NCI-H1436 treated with DMSO at 0.1 percent for 48 hours (cell line): Measurements from ENCODE around the gene CABLES2.
"Not testable (repeated sequence)": the region's sequence is repeated elsewhere in the genome, so short reads cannot be mapped to it uniquely, and the experiment has no call there.

ENCODE experiments used
- DNase-seq: peaks from one replicate; lab custom pipeline; 2025; lab: John Stamatoyannopoulos, UW

CABLES2 gene

GRCh38 chr20:62436692-62437091, 29.6 kb upstream of the CABLES2 start:
- no peak for DNase-seq

- no peak for DNase-seq
These were observed 26.8 kb upstream of the CABLES2 start for GRCh38 chr20:62433658-62434497.

GRCh38 chr20:62430866-62431447, 23.9 kb upstream of the CABLES2 start:
- no peak for DNase-seq

- DNase-seq, result no peak
These were observed 23.3 kb upstream of the CABLES2 start for GRCh38 chr20:62430311-62430853.

GRCh38 chr20:62429455-62430310, 22.6 kb upstream of the CABLES2 start:
- no peak for DNase-seq

GRCh38 chr20:62428396-62429295, 21.6 kb upstream of the CABLES2 start:
- no peak for DNase-seq

GRCh38 chr20:62428002-62428372, 20.9 kb upstream of the CABLES2 start:
- no peak for DNase-seq

GRCh38 chr20:62427172-62428001, 20.3 kb upstream of the CABLES2 start, which contains the start of gene RBBP8NL:
TSS of gene RBBP8NL (minus strand) at chr20:62427539. CDS start at chr20:62419647, 7,892 bp downstream.
- DNase-seq, result no peak

- DNase-seq, result no peak
These were observed 19.6 kb upstream of the CABLES2 start for GRCh38 chr20:62426699-62427131.

- DNase-seq, result not testable (repeated sequence)
These were observed 18.9 kb upstream of the CABLES2 start for GRCh38 chr20:62426059-62426348.

GRCh38 chr20:62425281-62426058, 18.4 kb upstream of the CABLES2 start:
- DNase-seq, result no peak

- DNase-seq, result no peak
These were observed 17.4 kb upstream of the CABLES2 start for GRCh38 chr20:62424249-62425107.

- no peak for DNase-seq
These were observed 16.2 kb upstream of the CABLES2 start for GRCh38 chr20:62423326-62423706.

- DNase-seq, result no peak
These were observed 15.7 kb upstream of the CABLES2 start for GRCh38 chr20:62422636-62423325.

- no peak for DNase-seq
These were observed 14.6 kb upstream of the CABLES2 start for GRCh38 chr20:62421716-62421990.

- no peak for DNase-seq
These were observed 14.0 kb upstream of the CABLES2 start for GRCh38 chr20:62420846-62421715.

GRCh38 chr20:62419759-62420158, 12.7 kb upstream of the CABLES2 start:
- DNase-seq, result no peak
